ENCODE results near the gene CFAP251. TPM values are rescaled to one million over a fixed set of nuclear protein-coding genes. Genes with fewer than 3 reads are reported as not detected.

The CFAP251 gene
- polyA plus RNA-seq, 3 donors: 0.08 to 0.17 TPM; not detected in 1

DNA sequence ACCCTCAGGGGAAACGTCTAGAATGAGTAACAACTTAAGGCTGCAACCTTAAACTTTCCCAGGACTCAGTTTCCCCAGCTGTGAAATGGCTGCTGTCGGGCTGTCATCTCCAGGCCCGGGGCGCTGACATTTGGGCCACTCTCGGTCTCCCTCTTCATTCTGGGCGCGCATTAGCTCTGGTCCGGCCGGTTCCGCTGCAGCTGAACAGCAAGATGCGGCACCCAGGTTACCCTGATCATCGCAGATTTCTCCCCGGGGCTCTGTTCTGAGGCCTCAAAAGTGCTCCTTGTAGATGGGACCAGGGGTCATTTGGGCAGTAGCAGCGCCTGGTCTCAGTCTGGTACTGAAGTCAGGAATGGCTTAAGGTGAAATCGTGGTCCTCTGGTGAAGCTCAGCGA is 102.4 kb downstream of the CFAP251 start:
- H3K79me2 ChIP-seq (ENCODE audit: insufficient read depth, low read length): peaks cover 15% of the 10 kb centered on the region
- intact Hi-C loops (cut with micrococcal nuclease): no loop called here
- H3K4me3 Mint-ChIP-seq: peak overlapping the region; percentile 78 to 91
- TF ChIP-seq, protein P1, sequence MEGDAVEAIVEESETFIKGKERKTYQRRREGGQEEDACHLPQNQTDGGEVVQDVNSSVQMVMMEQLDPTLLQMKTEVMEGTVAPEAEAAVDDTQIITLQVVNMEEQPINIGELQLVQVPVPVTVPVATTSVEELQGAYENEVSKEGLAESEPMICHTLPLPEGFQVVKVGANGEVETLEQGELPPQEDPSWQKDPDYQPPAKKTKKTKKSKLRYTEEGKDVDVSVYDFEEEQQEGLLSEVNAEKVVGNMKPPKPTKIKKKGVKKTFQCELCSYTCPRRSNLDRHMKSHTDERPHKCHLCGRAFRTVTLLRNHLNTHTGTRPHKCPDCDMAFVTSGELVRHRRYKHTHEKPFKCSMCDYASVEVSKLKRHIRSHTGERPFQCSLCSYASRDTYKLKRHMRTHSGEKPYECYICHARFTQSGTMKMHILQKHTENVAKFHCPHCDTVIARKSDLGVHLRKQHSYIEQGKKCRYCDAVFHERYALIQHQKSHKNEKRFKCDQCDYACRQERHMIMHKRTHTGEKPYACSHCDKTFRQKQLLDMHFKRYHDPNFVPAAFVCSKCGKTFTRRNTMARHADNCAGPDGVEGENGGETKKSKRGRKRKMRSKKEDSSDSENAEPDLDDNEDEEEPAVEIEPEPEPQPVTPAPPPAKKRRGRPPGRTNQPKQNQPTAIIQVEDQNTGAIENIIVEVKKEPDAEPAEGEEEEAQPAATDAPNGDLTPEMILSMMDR (IDR thresholded peaks at IDR 0.05): no peak
- no peaks in the 10 kb centered on the region for H3K36me3 ChIP-seq (replicated peaks in 1 of 2; ENCODE audit: control insufficient read depth in 1 of 2, insufficient read depth in 2 of 2, low read length in 2 of 2)
- 84% methylated on average over 16 of the region's 16 CpGs for WGBS (ENCODE audit: insufficient coverage)
- peaks cover 11 to 13% of the 10 kb centered on the region in 2 donors for H3K9me3 ChIP-seq (replicated peaks in 1 of 2; ENCODE audit: control insufficient read depth in 1 of 2, insufficient read depth in 1 of 2, low read length in 2 of 2)
- peaks cover 17% of the 10 kb centered on the region for H3K4me1 Mint-ChIP-seq
- no peaks in the 10 kb centered on the region for H4K20me1 ChIP-seq (ENCODE audit: insufficient read depth, low read length)
- no peak for DNase-seq
- peaks cover 2 to 24% of the 10 kb centered on the region in 2 donors for H3K27me3 ChIP-seq (ENCODE audit: control insufficient read depth in 2 of 2, insufficient read depth in 2 of 2, low read length in 2 of 2)
- no peak overlapping the region for H3K27ac ChIP-seq (ENCODE audit: low read depth in 1 of 2, low read length in 2 of 2)
- H3K4me1 ChIP-seq (ENCODE audit: control insufficient read depth in 1 of 2, insufficient read depth in 2 of 2, low read length in 2 of 2): peaks cover 18 to 22% of the 10 kb centered on the region in 2 donors
- H3K27ac Mint-ChIP-seq: peak overlapping the region in 1 of 7 donors; percentile 19
- peaks cover 12 to 44% (median 27%) of the 10 kb centered on the region in 7 donors for H3K9me3 Mint-ChIP-seq
- H2AFZ ChIP-seq (ENCODE audit: insufficient read depth, low read depth, low read length, poor library complexity, severe bottlenecking): peak overlapping the region; percentile 71
- peaks cover 35 to 48% (median 42%) of the 10 kb centered on the region in 3 donors for H3K27me3 Mint-ChIP-seq (ENCODE audit: low read depth in 3 of 3)
- peak overlapping the region; percentile 93 for H3K4me2 ChIP-seq (replicated peaks; ENCODE audit: extremely low read depth, low read length, poor library complexity, severe bottlenecking)
- peaks cover 6 to 10% of the 10 kb centered on the region in 2 donors for H3K36me3 Mint-ChIP-seq
- H3K9ac ChIP-seq (ENCODE audit: insufficient read depth, low read length, poor library complexity, severe bottlenecking): no peak overlapping the region
- peak overlapping the region in 1 of 3 experiments; percentile 74 for H3K4me3 ChIP-seq (replicated peaks in 1 of 3; ENCODE audit: low read depth in 2 of 3, low read length in 3 of 3)

DNA sequence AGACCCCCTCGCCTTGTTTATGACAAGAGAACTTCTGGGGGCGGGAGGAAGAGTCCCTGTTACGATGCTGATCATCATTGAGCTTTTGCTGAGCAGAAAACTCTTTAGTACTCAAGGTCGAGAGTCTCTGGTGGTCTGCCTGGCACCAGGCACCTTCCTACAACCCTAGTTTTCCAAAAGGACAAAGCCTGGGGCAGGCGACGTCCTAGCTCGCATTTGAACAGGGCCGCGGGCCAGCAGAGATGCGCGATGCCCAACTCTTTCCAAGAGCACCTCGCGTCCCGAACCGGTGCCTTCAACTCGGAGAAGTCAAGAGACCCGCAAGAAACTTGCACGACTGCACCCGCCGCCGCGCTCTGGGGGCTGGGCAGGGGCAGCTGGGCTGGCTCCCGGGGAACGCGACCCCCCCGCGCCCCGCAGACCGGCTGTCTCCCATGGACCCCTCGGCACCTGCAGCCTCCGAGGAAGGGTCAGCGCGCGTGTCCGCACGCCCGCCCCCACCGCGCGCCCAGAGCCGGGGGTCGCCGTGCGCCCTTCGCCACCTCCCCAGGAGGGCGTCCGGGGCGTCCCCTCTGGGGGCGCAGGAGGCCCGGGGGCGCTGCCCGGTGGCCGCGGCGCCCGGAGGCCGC is 102.9 kb downstream of the CFAP251 start:
- Histone ChIP-seq H4K20me1 (ENCODE audit: insufficient read depth, low read length) (no peaks in the 10 kb centered on the region), H3K9me3 (replicated peaks in 1 of 2; ENCODE audit: control insufficient read depth in 1 of 2, insufficient read depth in 1 of 2, low read length in 2 of 2) (peaks cover 11 to 13% of the 10 kb centered on the region in 2 donors), H3K4me2 (replicated peaks; ENCODE audit: extremely low read depth, low read length, poor library complexity, severe bottlenecking) (peak overlapping the region; percentile 93), H3K36me3 (replicated peaks in 1 of 2; ENCODE audit: control insufficient read depth in 1 of 2, insufficient read depth in 2 of 2, low read length in 2 of 2) (no peaks in the 10 kb centered on the region), H3K4me1 (ENCODE audit: control insufficient read depth in 1 of 2, insufficient read depth in 2 of 2, low read length in 2 of 2) (peaks cover 18 to 22% of the 10 kb centered on the region in 2 donors), H3K9ac (ENCODE audit: insufficient read depth, low read length, poor library complexity, severe bottlenecking) (peak overlapping the region; percentile 27), H3K79me2 (ENCODE audit: insufficient read depth, low read length) (peaks cover 15% of the 10 kb centered on the region), H2AFZ (ENCODE audit: insufficient read depth, low read depth, low read length, poor library complexity, severe bottlenecking) (peak overlapping the region; percentile 71), H3K27me3 (ENCODE audit: control insufficient read depth in 2 of 2, insufficient read depth in 2 of 2, low read length in 2 of 2) (peaks cover 2 to 24% of the 10 kb centered on the region in 2 donors), H3K27ac (ENCODE audit: low read depth in 1 of 2, low read length in 2 of 2) (no peak overlapping the region), H3K4me3 (replicated peaks in 1 of 3; ENCODE audit: low read depth in 2 of 3, low read length in 3 of 3) (peak overlapping the region in 2 of 3 experiments; percentile 2 to 74)
- Mint-ChIP-seq H3K4me3 (peak overlapping the region; percentile 82 to 91), H3K27me3 (ENCODE audit: low read depth in 3 of 3) (peaks cover 35 to 48% (median 40%) of the 10 kb centered on the region in 3 donors), H3K4me1 (peaks cover 17% of the 10 kb centered on the region), H3K9me3 (peaks cover 12 to 44% (median 27%) of the 10 kb centered on the region in 7 donors), H3K36me3 (peaks cover 6 to 10% of the 10 kb centered on the region in 2 donors), H3K27ac (peak overlapping the region in 2 of 7 donors; percentile 19 to 30)
- DNase-seq: no peak
- intact Hi-C loops (cut with micrococcal nuclease): no loop called here
- 2% methylated on average over 57 of the region's 57 CpGs for WGBS (ENCODE audit: insufficient coverage)
- TF ChIP-seq, protein P1 (IDR thresholded peaks at IDR 0.05): no peak

All from CD14-positive monocyte (primary cell).